GM19468 (cell line): ENCODE measurements around the gene CAMKK1.
"Not testable (repeated sequence)": the region's sequence is repeated elsewhere in the genome, so short reads cannot be mapped to it uniquely, and the experiment has no call there.

Source experiments
- ATAC-seq: cut with Tn5 transposase; IDR thresholded peaks from one replicate; pipeline ENCODE4 v1.9.1; 2021; ENCODE audit warnings: mild to moderate bottlenecking, moderate library complexity, moderate number of reproducible peaks; ENCODE audit not compliant: unreplicated experiment; ENCODE audit errors: extremely low read depth

Gene CAMKK1

GRCh38 chr17:3884188-3884587 is 8.7 kb downstream of the CAMKK1 start:
- ATAC-seq, result no peak

- ATAC-seq, result no peak
Measured at GRCh38 chr17:3882276-3882675, 10.6 kb downstream of the CAMKK1 start.

- no peak for ATAC-seq
Measured at GRCh38 chr17:3880983-3881382, 11.9 kb downstream of the CAMKK1 start.

- ATAC-seq, result no peak
Measured at GRCh38 chr17:3879591-3880417, 13.0 kb downstream of the CAMKK1 start.

- no peak for ATAC-seq
Measured at GRCh38 chr17:3879186-3879585, 13.7 kb downstream of the CAMKK1 start.

- no peak for ATAC-seq
Measured at GRCh38 chr17:3877220-3877619, 15.6 kb downstream of the CAMKK1 start.

GRCh38 chr17:3875317-3875716 is 17.5 kb downstream of the CAMKK1 start:
- ATAC-seq, result no peak

GRCh38 chr17:3873862-3874261 is 19.0 kb downstream of the CAMKK1 start:
- ATAC-seq, result no peak

- ATAC-seq, result no peak
Measured at GRCh38 chr17:3870871-3871306, 22.0 kb downstream of the CAMKK1 start.

- ATAC-seq, result no peak
Measured at GRCh38 chr17:3867606-3868005, 25.2 kb downstream of the CAMKK1 start.

GRCh38 chr17:3867106-3867505 is 25.7 kb downstream of the CAMKK1 start:
- no peak for ATAC-seq

GRCh38 chr17:3866276-3866675 is 26.6 kb downstream of the CAMKK1 start:
- ATAC-seq, result no peak

GRCh38 chr17:3865176-3865575 is 27.7 kb downstream of the CAMKK1 start:
- ATAC-seq, result no peak

- no peak for ATAC-seq
Measured at GRCh38 chr17:3864534-3864933, 28.3 kb downstream of the CAMKK1 start.

GRCh38 chr17:3861761-3862681 is 30.8 kb downstream of the CAMKK1 start:
- ATAC-seq, result no peak

- ATAC-seq, result no peak
Measured at GRCh38 chr17:3860939-3861700, 31.7 kb downstream of the CAMKK1 start.

- no peak for ATAC-seq
Measured at GRCh38 chr17:3859940-3860339, 32.9 kb downstream of the CAMKK1 start.

- no peak for ATAC-seq
Measured at GRCh38 chr17:3857261-3858105, 35.4 kb downstream of the CAMKK1 start.

- not testable (repeated sequence) for ATAC-seq
Measured at GRCh38 chr17:3854204-3854603, 38.6 kb downstream of the CAMKK1 start.
